Renal cortical epithelial cell (primary cell): Measurements from ENCODE around the gene SLC15A1. TPM values are rescaled to one million over a fixed set of nuclear protein-coding genes. Genes with fewer than 3 reads are reported as not detected.
"Not testable (repeated sequence)": the region's sequence is repeated elsewhere in the genome, so short reads cannot be mapped to it uniquely, and the experiment has no call there.

ENCODE experiments used
- DNase-seq: peaks from one replicate; pipeline ENCODE4 v3.0.0-alpha.2; 2011; ENCODE audit warnings: low read depth
- total RNA-seq: library from RNA; depleted of rRNA; stranded (reverse); fragments of >200 nt; gene quantifications from 2 replicates; pipeline ENCODE4 v1.2.3, GENCODE V29; 2014

The SLC15A1 gene
- total RNA-seq, 1 donor from 2014 or later, result 1.4 TPM

DNA sequence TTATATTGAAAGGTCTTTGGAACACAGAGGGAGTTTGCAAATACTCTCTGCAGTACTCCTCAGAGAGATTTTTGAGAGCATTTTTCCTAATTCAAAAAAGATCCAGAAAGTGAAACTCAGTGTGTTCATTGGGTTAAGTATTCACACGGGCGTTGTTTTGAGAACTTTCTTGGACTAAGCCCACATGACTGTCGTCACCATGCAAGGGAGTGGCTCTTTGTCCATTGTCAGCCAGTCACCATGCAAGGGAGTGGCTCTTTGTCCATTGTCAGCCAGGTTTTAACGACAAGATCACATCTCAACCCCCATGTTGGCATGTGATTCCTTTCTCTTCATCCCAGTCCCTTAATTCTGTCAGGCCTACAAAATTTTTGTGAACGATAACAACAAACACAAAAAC is 94.3 kb downstream of the SLC15A1 start:
- DNase-seq, result no peak

DNA sequence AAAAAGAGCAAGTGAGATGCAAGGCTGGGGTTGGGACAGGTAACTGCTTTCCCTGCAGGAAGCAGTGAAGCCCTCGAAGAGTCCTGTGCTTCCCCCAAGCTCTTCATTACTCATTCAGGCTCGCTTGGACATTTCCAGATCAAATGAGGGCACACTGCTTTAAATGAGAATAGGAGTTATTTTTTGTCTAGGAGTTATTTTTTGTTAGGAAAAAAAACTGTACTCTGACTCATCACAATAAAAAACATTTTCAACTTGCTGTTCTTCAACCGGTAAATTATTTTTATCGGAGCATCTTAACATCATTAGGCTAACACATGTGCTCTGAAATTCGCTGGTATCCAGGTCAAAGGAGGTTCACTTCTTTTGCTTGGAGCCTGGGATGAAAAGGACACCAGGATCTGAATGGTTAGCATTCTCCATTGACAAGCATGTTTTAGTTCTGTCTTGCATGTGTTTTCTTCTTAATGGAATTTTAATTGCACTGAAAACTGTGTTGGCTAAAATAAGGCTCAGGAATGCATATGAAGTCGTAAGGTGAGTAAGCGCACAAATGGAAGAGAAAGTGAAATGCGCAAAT is 94.9 kb downstream of the SLC15A1 start:
- peak; percentile 27 for DNase-seq

DNA sequence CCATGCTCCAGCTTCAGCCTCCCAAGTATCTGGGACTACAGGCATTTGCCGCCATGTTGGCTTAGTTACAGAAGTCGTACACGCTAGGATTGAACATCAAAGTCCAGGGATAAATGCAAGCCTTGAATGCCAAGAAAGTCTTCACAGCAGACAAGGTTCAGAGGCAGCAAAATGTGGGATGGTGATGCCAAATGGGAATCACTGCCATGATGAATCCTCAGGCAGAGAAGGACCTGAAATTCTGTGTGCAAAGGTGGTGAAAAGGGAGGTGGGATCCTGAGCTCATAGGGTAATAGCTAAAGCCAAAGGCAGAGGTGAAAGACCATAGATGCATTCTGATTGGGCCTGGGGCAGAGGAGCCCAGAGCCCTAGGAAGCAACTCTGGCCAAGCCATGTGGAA is 96.2 kb downstream of the SLC15A1 start:
- no peak for DNase-seq

DNA sequence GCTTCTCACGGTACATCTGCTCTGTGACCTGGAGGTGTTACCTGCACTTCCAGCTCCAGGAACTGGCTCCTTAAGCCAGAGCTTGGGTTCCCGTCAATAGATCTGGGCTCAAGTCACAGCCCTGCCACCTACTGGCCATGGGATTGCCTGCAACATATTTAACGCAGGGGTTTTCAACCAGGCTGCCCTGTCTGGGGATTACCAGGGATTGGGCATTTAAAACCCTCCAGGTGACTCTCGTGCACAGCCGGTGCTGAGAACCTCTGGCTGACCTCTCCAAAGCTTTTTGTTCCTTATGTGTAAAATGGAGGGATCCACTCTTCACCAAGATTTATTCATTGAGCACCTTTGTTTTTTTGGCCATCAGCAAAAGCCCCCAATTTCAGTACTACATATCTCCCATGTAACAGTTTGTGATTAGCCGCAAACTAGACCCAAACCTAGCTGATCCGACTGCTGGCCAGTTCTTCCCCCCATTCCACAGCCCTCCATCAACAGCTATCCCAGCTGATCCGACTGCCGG is 98.9 kb downstream of the SLC15A1 start:
- DNase-seq, result peak; percentile 76

DNA sequence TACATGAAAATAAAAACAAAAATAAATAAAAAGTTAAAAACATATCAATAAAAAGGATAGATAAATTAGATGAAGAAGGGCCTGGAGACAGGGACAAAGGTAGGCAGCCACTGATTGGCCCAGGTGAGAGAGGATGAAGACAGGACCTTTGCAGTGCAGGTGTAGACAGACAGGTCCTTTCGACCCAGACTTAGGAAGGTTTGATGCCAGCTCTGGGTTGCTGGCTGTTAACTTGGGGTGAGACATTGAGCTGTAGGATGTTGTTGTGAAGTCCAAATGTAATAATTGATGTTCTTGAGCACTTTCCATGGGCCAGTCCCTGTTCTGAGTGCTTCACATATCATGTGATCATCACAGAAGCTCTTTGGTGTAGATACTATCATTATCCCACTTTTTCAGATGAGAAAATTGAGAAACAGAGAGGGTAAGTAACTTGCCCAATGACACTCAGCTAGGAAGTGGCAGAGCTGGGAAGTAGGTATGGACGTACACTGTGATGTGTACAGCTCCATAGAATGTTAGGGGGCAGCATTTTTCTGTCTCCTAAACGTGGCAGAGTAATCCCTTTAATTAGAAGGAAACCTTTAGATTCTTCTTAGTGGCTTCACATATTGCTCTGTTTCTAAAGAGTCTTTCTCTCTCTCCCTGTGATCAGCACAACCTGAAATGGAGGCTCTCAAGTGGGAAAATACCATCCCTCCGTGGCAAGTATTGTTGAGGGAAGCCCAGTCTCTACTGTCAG is 99.6 kb downstream of the SLC15A1 start:
- no peak for DNase-seq

DNA sequence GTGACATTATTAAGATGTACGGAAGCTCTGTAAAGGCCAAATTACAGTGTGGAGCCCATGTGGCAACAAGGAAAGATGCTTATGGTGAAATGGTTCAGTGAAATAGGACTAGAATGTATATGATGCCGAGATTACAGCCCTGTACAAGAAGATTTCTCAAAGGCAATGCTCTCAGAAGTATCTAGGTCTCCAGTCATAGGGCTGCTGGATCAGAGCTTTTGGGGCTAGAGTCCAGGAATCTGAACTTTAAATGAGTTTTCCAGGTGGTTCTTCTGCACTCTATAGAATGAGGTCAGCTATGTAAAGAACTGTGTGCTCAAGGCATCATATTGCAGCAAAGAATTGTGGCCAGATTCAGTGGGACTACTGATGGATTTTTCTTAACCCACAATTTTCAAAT is 100.2 kb downstream of the SLC15A1 start:
- DNase-seq, result no peak

DNA sequence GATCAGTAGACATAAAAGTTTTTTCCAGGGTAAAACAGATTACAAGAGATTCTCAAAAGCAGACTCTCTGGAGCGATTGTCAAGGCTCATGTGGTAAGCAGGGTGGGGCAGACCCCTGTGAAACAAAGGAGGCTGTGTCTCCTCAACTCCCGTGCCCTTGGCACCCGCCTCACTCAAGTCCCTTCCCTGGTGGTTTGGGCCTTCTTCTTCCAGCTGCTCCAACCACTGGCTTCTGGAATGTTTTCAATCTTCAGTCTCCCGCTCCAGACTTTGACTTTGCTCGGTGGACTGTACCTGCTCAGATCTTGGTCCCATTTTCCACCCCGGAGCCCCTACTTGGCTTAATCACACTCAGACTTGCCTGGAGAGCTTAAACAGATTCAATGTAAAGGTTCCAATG is 100.7 kb downstream of the SLC15A1 start:
- no peak for DNase-seq

DNA sequence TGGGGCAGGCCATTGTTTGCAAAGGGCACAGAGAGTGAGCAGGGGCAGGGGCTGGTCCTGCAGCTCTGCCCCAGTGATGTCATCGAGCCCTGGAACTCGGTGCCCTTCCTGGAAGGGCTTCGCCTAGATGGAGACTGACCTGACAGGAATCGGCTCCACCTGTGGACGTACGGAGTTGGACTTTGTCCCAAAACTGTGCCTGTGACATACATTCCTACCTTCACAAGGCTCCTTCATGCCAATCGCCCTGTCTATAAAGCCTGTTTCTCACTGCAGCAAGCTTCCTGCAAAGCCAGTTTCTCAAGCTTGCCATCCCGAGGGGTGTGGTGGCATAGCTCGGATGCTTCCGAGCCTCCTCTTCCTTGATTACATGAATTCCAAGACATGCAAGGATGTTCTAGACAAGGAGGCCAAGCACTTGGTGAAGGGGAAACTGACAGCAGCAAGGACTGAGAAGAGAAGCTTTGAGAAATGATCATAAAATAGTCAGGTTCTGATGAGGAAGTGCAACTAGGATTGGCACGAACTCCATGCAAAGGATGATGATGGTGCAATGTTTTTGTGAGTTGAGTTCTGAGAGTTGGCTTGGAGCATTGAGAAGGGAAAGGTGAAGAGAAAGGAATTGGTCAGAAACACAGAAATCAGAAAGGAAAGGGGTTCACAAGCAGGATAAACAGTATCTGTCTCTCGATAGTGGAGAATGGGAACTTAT is 101.9 kb downstream of the SLC15A1 start:
- peak; percentile 50 for DNase-seq

DNA sequence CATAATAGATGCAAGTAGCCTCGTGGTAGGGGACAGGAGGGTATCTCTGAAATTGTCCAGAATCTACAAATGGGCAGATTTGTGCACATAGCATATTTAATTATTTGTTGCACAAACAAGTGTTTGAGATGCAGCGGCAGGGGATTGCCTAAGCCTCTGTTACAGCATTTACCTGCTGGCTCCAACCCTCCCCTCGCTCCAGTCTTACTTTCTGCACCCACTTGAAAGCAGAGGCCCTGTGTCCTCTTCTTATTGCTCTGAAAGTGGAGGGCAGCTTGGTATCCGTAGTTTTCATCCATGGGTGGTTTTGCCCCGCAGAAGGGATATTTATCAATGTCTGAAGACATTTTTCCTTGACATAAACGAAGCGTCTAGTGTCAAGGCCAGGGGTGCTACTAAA is 102.6 kb downstream of the SLC15A1 start:
- DNase-seq, result no peak

DNA sequence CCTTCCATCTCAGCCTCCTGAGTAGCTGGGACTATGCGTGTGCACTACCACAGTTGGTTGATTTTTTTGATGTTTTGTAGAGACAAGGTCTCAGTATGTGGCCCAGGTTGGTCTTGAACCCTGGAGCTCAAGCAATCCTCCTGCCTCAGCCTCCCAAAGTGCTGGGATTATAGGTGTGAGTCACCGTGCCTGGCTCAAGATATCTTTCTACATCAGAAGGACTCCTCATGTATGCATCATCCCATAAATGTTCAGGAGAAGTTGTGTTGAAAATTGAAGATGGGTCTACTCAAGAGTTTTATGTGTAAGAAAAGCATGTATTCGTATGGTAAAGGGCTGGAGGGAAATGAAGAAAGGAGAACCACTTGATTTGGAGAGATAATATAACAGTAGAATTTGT is 103.8 kb downstream of the SLC15A1 start:
- no peak for DNase-seq

DNA sequence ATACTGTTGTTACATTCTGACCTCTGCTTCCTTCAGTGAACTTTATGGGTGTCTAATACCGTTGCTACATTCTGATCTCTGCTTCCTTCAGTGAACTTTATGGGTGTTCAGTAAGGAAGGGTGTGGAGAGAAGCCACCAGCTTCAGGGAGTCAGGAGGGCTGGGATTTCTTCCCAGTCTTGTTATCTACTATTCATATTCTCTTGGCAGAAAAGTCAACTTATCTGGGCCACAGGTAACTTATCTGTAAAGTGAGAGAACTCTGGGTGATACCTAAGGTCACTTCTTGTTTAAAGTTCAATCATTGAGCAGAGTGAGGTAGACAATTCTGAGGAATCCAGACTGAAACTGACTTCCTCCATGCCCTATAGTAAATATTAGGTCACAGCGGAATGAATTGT is 104.3 kb downstream of the SLC15A1 start:
- no peak for DNase-seq

DNA sequence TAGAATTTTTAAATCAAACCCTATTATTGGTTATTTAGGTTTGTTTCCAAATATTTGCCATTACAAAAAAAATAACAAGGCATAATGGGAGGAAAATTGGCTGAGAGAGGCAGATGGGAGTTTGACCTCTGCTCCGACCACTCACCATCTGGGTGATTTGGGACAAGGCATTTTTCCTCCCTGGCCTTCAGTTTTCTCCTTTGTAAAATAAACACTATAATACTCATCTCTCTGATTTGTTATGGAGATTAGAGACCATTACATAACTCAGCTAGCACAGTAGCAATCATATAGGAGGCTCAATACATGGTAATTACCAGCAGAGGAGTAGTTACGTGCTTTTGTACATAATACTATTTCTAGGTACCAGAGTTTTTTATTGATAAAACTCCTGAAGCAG is 105.4 kb downstream of the SLC15A1 start:
- no peak for DNase-seq

DNA sequence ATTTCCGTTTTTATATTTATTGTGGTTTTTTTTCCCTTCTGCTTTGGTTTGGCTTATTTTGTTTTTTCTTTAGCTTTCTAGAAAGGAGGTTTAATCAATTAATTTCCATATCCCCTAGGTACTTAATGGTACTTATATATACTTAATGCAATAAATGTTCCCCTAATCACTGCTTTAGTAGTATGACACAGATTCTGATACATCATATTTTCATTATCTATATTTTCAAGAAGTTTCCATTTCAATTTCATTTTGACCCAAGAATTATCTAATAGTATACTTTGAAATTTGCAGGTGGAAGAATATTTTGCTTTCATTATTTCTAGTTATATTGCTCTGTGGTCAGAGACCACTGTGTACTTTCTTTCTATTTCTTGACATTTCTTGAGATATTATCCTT is 109.0 kb downstream of the SLC15A1 start:
- no peak for DNase-seq

DNA sequence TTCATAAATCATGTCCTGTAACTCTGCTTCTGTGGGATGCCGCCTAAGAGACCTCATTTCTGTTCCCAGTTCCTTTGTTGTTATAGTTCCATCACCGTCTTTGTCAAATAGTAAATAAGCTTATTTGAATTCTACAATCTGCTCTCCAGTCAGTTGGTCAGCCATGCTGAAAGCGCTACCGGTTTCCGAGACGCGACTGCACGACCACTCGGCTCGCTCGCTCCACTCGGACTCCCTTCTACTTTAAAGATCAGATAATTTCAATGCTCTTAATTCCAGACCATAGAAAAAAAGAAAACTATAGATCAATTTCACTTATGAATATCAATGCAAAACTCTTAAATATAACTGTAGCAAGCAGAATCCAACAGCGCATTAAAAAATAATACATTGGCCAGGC is 111.4 kb downstream of the SLC15A1 start:
- DNase-seq, result no peak

DNA sequence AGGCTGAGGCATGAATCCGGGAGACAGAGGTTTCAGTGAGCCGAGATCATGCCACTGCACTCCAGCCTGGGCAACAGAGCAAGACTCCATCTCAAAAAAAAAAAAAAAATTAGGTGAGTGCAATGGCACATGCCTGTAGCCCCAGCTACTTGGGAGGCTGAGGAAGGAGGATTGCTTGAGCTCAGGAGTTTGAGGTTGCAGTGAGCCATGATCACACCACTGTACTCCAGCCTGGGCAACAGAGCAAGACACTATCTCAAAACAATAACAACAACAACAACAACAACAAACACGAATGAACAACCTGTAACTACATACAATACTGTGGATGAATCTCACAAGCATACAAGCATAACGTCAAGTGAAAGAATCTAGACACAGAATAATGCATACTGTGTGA is 112.7 kb downstream of the SLC15A1 start:
- not testable (repeated sequence) for DNase-seq

DNA sequence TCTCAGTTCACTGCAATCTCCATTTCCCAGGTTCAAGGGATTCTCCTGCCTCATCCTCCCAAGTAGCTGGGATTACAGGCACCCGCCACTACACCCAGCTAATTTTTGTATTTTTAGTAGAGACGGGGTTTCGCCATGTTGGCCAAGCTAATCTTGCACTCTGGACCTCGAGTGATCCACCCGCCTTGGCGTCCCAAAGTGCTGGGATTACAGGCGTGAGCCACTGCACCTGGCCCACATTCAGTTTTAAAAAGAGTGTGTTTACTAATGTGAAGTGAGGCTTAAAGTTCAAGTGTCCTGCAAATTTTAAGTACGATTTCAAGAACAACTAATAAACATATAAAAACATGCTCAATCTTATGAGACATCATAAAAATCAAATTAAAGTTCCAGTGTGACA is 114.1 kb downstream of the SLC15A1 start:
- DNase-seq, result not testable (repeated sequence)

Other genes with a start within 250 kb of the SLC15A1 start
- 82.0 and 86.3 TPM in 2 replicates for gene STK24, start 175.6 kb downstream of the SLC15A1 start, total RNA-seq
- gene DOCK9, start 225.4 kb upstream of the SLC15A1 start, total RNA-seq, result 84.4 and 92.7 TPM in 2 replicates